ENCODE data around the gene FAM20C. TPM values are rescaled to one million over a fixed set of nuclear protein-coding genes. Genes with fewer than 3 reads are reported as not detected.
A peak's percentile ranks its signal among the peaks of the same experiment; 100 is the strongest.
"Not testable (repeated sequence)": the region's sequence is repeated elsewhere in the genome, so short reads cannot be mapped to it uniquely, and the experiment has no call there.

FAM20C gene
- total RNA-seq, 4 donors from 2014 or later, result 9.6 to 35.3 (median 18.6) TPM

DNA sequence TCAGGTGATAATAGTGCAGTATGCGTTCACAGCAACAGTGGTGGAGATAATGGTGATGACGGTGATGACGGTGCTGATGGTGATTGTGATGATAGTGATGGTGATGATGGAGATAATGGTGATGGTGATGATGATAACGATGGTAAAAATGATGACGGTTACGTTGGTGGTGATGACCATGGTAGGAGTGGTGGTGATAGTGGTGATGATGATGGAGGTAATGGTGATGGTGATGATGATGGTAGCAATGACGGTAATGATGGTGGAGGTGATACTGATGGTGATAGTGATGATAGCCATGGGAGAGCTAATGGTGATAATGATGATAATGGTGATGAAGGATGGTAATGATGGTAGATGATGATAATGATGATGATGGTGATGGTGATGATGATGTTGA is 45.0 kb downstream of the FAM20C start:
- Histone ChIP-seq H3K36me3 (no peaks in the 10 kb centered on the region), H3K27ac (no peak overlapping the region), H3K4me1 (peaks cover 44 to 56% of the 10 kb centered on the region in 2 donors), H3K4me3 (no peak overlapping the region), H3K9me3 (no peaks in the 10 kb centered on the region), H3K27me3 (no peaks in the 10 kb centered on the region)
- DNase-seq, result no peak
- no peak for ATAC-seq
- in situ Hi-C loops (cut with MboI; ENCODE audit: low sequenced_read_pairs in 4 of 4) (no loop called here), intact Hi-C loops (cut with DNase I; ENCODE audit: low total_unique reads) (no loop called here)
- TF ChIP-seq, protein P1, sequence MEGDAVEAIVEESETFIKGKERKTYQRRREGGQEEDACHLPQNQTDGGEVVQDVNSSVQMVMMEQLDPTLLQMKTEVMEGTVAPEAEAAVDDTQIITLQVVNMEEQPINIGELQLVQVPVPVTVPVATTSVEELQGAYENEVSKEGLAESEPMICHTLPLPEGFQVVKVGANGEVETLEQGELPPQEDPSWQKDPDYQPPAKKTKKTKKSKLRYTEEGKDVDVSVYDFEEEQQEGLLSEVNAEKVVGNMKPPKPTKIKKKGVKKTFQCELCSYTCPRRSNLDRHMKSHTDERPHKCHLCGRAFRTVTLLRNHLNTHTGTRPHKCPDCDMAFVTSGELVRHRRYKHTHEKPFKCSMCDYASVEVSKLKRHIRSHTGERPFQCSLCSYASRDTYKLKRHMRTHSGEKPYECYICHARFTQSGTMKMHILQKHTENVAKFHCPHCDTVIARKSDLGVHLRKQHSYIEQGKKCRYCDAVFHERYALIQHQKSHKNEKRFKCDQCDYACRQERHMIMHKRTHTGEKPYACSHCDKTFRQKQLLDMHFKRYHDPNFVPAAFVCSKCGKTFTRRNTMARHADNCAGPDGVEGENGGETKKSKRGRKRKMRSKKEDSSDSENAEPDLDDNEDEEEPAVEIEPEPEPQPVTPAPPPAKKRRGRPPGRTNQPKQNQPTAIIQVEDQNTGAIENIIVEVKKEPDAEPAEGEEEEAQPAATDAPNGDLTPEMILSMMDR (IDR thresholded peaks at IDR 0.05 in 4 of 5, conservative IDR thresholded peaks at IDR 0.05 in 1 of 5), result no peak
- TF ChIP-seq POLR2A (IDR thresholded peaks at IDR 0.05), result no peak

DNA sequence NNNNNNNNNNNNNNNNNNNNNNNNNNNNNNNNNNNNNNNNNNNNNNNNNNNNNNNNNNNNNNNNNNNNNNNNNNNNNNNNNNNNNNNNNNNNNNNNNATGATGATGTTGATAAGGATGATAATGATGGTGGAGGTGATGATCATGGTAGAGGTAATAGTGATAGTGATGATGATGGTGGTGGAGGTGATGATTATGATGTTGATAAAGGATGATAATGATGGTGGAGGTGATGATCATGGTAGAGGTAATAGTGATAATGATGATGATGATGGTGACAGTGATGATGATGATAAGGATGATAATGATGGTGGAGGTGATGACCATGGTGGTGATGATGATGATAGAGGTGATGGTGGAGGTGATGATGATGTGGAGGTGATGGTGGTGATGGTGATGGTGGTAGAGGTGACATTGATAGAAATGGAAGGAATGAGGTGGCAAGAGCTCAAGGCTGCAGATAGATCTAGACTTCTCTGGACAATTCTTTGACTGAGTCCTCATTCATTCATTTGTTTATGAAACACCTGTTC is 47.8 kb downstream of the FAM20C start:
- H3K36me3 ChIP-seq, result no peaks in the 10 kb centered on the region
- no peaks in the 10 kb centered on the region for H3K27me3 ChIP-seq
- no peak overlapping the region for H3K4me3 ChIP-seq
- H3K9me3 ChIP-seq, result no peaks in the 10 kb centered on the region
- in situ Hi-C loops (cut with MboI; ENCODE audit: low sequenced_read_pairs in 4 of 4) (no loop called here), intact Hi-C loops (cut with DNase I; ENCODE audit: low total_unique reads) (no loop called here)
- peak in 1 of 2 donors; percentile 36 for ATAC-seq
- TF ChIP-seq, protein P1 (IDR thresholded peaks at IDR 0.05 in 4 of 5, conservative IDR thresholded peaks at IDR 0.05 in 1 of 5), result no peak
- TF ChIP-seq POLR2A (IDR thresholded peaks at IDR 0.05), result no peak
- no peak for DNase-seq
- H3K4me1 ChIP-seq, result peaks cover 16 to 27% of the 10 kb centered on the region in 2 donors
- H3K27ac ChIP-seq, result no peak overlapping the region

DNA sequence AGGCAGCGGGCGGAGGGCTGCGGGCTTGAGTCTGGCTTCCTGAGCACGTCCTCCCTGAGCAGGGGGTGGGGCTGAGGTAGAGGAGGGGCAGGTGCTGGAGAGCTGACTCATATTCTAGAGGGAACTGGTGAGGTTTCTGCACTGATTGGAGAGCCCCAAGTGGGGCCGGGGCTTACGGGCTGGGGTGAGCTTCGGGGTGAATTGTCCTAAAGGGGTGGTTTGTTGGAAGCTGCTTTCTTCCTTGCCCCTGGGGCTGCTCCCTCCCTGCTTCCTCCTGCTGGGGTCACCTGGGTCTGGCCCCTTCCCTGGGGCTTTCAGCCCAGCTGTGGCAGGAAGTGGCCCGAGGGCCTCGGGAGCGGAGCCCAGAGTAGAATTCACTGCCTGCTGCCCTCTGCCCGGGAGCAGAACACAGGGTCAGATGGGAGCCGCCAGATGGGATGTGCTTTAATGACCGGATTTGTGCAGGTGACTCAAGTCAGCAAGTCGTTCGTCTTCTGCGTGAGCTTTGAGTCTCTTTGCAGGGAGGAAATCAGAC is 48.6 kb downstream of the FAM20C start:
- Histone ChIP-seq H3K27ac (peak overlapping the region in 2 of 4 donors; percentile 42 to 52), H3K9me3 (no peaks in the 10 kb centered on the region), H3K27me3 (no peaks in the 10 kb centered on the region), H3K36me3 (no peaks in the 10 kb centered on the region), H3K4me1 (peaks cover 8 to 20% of the 10 kb centered on the region in 2 donors), H3K4me3 (no peak overlapping the region)
- in situ Hi-C loops (cut with MboI; ENCODE audit: low sequenced_read_pairs in 4 of 4) (no loop called here), intact Hi-C loops (cut with DNase I; ENCODE audit: low total_unique reads) (no loop called here)
- DNase-seq, result no peak
- no peak for TF ChIP-seq POLR2A (IDR thresholded peaks at IDR 0.05)
- TF ChIP-seq, protein P1 (IDR thresholded peaks at IDR 0.05 in 4 of 5, conservative IDR thresholded peaks at IDR 0.05 in 1 of 5), result no peak
- no peak for ATAC-seq

DNA sequence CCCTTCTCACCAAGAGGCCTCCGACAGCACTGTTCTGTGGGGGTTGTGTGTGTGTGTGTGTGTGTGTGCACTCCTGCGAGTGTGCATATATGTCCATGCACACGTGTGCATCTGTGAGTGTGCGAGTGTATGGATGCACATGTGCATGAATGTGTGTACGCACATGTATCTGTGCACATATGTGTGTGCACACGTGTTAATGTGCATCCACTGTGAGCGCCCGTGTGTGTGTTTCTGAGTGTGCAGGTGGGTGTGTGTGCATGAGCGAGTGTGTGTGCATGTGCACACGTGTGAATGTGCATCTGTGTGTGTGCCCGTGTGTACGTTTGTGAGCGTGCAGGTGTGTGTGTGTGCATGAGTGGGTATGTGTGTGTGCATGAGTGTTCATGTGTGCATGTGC is 49.1 kb downstream of the FAM20C start:
- Histone ChIP-seq H3K4me1 (peaks cover 3 to 14% of the 10 kb centered on the region in 2 donors), H3K27ac (no peak overlapping the region), H3K4me3 (no peak overlapping the region), H3K9me3 (no peaks in the 10 kb centered on the region), H3K27me3 (no peaks in the 10 kb centered on the region), H3K36me3 (peaks cover 0 to 4% of the 10 kb centered on the region in 2 donors)
- in situ Hi-C loops (cut with MboI; ENCODE audit: low sequenced_read_pairs in 4 of 4) (no loop called here), intact Hi-C loops (cut with DNase I; ENCODE audit: low total_unique reads) (no loop called here)
- DNase-seq, result no peak
- TF ChIP-seq, protein P1 (IDR thresholded peaks at IDR 0.05 in 4 of 5, conservative IDR thresholded peaks at IDR 0.05 in 1 of 5), result no peak
- TF ChIP-seq POLR2A (IDR thresholded peaks at IDR 0.05), result no peak
- no peak for ATAC-seq

DNA sequence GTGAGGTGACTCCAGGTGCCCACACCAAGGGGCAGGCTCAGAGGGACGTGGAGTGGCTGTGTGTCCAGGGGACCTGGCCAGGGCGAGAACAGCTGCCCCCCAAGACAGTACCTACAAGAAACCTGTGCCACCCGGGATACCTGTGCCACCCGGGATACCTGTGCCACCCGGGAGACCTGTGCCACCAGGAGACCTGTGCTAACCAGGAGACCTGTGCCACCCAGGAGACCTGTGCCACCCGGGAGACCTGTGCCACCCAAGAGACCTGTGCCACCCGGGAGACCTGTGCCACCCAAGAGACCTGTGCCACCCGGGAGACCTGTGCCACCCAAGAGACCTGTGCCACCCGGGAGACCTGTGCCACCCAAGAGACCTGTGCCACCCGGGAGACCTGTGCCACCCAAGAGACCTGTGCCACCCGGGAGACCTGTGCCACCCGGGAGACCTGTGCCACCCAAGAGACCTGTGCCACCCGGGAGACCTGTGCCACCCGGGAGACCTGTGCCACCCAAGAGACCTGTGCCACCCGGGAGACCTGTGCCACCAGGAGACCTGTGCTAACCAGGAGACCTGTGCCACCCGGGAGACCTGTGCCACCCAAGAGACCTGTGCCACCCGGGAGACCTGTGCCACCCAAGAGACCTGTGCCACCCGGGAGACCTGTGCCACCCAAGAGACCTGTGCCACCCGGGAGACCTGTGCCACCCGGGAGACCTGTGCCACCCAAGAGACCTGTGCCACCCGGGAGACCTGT is 50.6 kb downstream of the FAM20C start:
- H3K27ac ChIP-seq; H3K9me3 ChIP-seq; H3K27me3 ChIP-seq; DNase-seq; ATAC-seq; intact Hi-C loops (cut with DNase I; ENCODE audit: low total_unique reads); H3K4me3 ChIP-seq; in situ Hi-C loops (cut with MboI; ENCODE audit: low sequenced_read_pairs in 4 of 4): not testable (repeated sequence)
- H3K36me3 ChIP-seq, result peaks cover 0 to 17% of the 10 kb centered on the region in 2 donors
- H3K4me1 ChIP-seq, result peaks cover 3 to 12% of the 10 kb centered on the region in 2 donors

DNA sequence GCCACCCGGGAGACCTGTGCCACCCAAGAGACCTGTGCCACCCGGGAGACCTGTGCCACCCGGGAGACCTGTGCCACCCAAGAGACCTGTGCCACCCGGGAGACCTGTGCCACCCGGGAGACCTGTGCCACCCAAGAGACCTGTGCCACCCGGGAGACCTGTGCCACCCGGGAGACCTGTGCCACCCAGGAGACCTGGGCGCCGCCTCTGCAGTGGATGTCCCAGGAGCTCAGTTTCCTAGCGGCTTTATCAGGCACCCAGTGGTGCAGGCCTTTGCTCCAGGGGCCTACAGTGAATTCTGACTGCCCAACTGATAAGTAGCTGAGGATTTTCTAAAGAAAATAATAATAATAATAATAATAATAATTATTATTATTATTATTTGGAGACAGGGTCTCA is 51.2 kb downstream of the FAM20C start:
- H3K36me3 ChIP-seq, result peaks cover 0 to 23% of the 10 kb centered on the region in 2 donors
- DNase-seq, result not testable (repeated sequence)

More for the DNA sequence above, 51.2 kb downstream of the FAM20C start:
- H3K4me1 ChIP-seq, result peaks cover 3 to 12% of the 10 kb centered on the region in 2 donors
- H3K4me3 ChIP-seq; H3K9me3 ChIP-seq; H3K27ac ChIP-seq; intact Hi-C loops (cut with DNase I; ENCODE audit: low total_unique reads); H3K27me3 ChIP-seq; in situ Hi-C loops (cut with MboI; ENCODE audit: low sequenced_read_pairs in 4 of 4); ATAC-seq: not testable (repeated sequence)

Data from gastrocnemius medialis (tissue), 4 donors.